Measurements from ENCODE around the gene ARHGEF19.

- TF ChIP-seq GATA3 (IDR thresholded peaks at IDR 0.05; ENCODE audit: low read depth, low read length) = no peak
- TF ChIP-seq GATA2 (IDR thresholded peaks at IDR 0.05; ENCODE audit: low read depth, low read length) = no peak
These were observed 23.4 kb downstream of the ARHGEF19 start for GRCh38 chr1:16189003-16189402.

Data from SH-SY5Y (cell line).